ENCODE data around the gene TTC21B.

TTC21B gene

DNA sequence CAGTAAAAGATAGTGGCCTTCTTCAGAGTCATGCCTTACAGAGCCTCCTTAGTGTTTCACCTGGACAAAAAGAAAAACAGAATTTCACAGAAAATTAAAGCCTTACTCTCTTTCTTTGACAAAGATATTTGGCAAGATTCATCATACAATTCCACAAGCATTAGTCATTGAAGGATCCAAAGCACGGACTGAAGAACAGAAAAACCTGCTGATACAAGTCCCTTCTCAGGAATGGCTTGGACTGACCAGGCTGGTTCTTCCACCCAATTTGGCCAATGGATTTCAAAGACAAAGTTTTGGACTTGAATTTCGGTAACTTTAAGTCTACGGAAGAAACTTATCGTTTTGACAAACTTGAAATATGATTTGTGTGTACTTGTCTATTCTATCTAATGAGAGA, 120.4 kb downstream of the TTC21B start:
- Histone ChIP-seq H3K4me3 (ENCODE audit: low read length) (no peak overlapping the region), H3K4me1 (ENCODE audit: low read length) (no peaks in the 10 kb centered on the region), H3K4me2 (ENCODE audit: low read depth, low read length) (no peak overlapping the region), H3K9me3 (replicated peaks; ENCODE audit: insufficient read depth, low read length) (no peaks in the 10 kb centered on the region), H3K27me3 (replicated peaks; ENCODE audit: insufficient read depth, low read length) (no peaks in the 10 kb centered on the region), H3K9me2 (replicated peaks; ENCODE audit: insufficient read depth, low read length) (no peaks in the 10 kb centered on the region), H3K79me2 (ENCODE audit: low read length) (no peaks in the 10 kb centered on the region), H3F3A (ENCODE audit: insufficient read depth, low read length) (no peaks in the 10 kb centered on the region), H3K36me3 (replicated peaks; ENCODE audit: insufficient read depth, low read length) (no peaks in the 10 kb centered on the region), H2AFZ (ENCODE audit: low read length) (no peak overlapping the region), H3K9ac (ENCODE audit: low read length) (no peak overlapping the region), H3K27ac (ENCODE audit: low read length) (no peak overlapping the region), H4K20me1 (ENCODE audit: insufficient read depth, low read length) (no peaks in the 10 kb centered on the region)
- no peak for TF ChIP-seq EZH2 (optimal IDR thresholded peaks at IDR 0.05; ENCODE audit: low read depth, low read length)
- TF ChIP-seq, protein P1, sequence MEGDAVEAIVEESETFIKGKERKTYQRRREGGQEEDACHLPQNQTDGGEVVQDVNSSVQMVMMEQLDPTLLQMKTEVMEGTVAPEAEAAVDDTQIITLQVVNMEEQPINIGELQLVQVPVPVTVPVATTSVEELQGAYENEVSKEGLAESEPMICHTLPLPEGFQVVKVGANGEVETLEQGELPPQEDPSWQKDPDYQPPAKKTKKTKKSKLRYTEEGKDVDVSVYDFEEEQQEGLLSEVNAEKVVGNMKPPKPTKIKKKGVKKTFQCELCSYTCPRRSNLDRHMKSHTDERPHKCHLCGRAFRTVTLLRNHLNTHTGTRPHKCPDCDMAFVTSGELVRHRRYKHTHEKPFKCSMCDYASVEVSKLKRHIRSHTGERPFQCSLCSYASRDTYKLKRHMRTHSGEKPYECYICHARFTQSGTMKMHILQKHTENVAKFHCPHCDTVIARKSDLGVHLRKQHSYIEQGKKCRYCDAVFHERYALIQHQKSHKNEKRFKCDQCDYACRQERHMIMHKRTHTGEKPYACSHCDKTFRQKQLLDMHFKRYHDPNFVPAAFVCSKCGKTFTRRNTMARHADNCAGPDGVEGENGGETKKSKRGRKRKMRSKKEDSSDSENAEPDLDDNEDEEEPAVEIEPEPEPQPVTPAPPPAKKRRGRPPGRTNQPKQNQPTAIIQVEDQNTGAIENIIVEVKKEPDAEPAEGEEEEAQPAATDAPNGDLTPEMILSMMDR (IDR thresholded peaks at IDR 0.05; ENCODE audit: low read length): no peak
- TF ChIP-seq EZH2phosphoT487 (IDR thresholded peaks at IDR 0.05; ENCODE audit: low read length): no peak
- no peak for DNase-seq

DNA sequence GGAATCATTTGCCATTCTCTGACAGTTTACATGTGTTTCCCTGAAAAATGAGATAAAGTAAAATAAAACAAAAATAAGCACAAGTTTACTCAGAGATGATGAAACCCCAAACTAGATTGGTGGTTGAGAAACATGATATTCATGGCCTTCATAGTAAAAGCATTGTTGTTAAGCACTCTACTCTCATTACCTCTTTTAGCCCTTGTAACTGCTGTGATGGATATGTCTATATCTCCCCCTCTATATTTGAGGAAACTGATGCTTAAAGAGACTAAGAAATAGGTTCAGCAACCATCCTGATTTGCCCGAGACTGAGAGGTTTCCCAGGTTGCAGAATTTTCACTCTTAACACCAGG, 125.7 kb downstream of the TTC21B start:
- Histone ChIP-seq H3K9ac (ENCODE audit: low read length) (no peak overlapping the region), H3K9me2 (replicated peaks; ENCODE audit: insufficient read depth, low read length) (no peaks in the 10 kb centered on the region), H3K4me2 (ENCODE audit: low read depth, low read length) (peak overlapping the region; percentile 14; the same call in 1 of the 2 replicates), H3K4me1 (ENCODE audit: low read length) (peaks cover 11% of the 10 kb centered on the region), H2AFZ (ENCODE audit: low read length) (no peak overlapping the region), H4K20me1 (ENCODE audit: insufficient read depth, low read length) (no peaks in the 10 kb centered on the region), H3K36me3 (replicated peaks; ENCODE audit: insufficient read depth, low read length) (no peaks in the 10 kb centered on the region), H3K79me2 (ENCODE audit: low read length) (no peaks in the 10 kb centered on the region), H3K27ac (ENCODE audit: low read length) (no peak overlapping the region), H3K9me3 (replicated peaks; ENCODE audit: insufficient read depth, low read length) (no peaks in the 10 kb centered on the region), H3K27me3 (replicated peaks; ENCODE audit: insufficient read depth, low read length) (no peaks in the 10 kb centered on the region), H3F3A (ENCODE audit: insufficient read depth, low read length) (no peaks in the 10 kb centered on the region; the same call in 1 of the 2 replicates), H3K4me3 (ENCODE audit: low read length) (no peak overlapping the region)
- no peak for DNase-seq
- TF ChIP-seq EZH2 (optimal IDR thresholded peaks at IDR 0.05; ENCODE audit: low read depth, low read length): no peak
- TF ChIP-seq EZH2phosphoT487 (IDR thresholded peaks at IDR 0.05; ENCODE audit: low read length): no peak
- TF ChIP-seq, protein P1 (IDR thresholded peaks at IDR 0.05; ENCODE audit: low read length): no peak

GRCh38 chr2:165827016-165827920, 126.3 kb downstream of the TTC21B start:
- H3K27me3 ChIP-seq (replicated peaks; ENCODE audit: insufficient read depth, low read length): no peaks in the 10 kb centered on the region
- no peaks in the 10 kb centered on the region for H3K36me3 ChIP-seq (replicated peaks; ENCODE audit: insufficient read depth, low read length)
- no peak overlapping the region for H2AFZ ChIP-seq (ENCODE audit: low read length)
- DNase-seq: peak; percentile 14
- H3K4me1 ChIP-seq (ENCODE audit: low read length): peaks cover 11% of the 10 kb centered on the region
- H3K27ac ChIP-seq (ENCODE audit: low read length): peak overlapping the region; percentile 6; the same call in 1 of the 2 replicates
- H3K9me2 ChIP-seq (replicated peaks; ENCODE audit: insufficient read depth, low read length): no peaks in the 10 kb centered on the region
- no peaks in the 10 kb centered on the region for H3K9me3 ChIP-seq (replicated peaks; ENCODE audit: insufficient read depth, low read length)
- no peaks in the 10 kb centered on the region for H3K79me2 ChIP-seq (ENCODE audit: low read length)
- H3F3A ChIP-seq (ENCODE audit: insufficient read depth, low read length): no peaks in the 10 kb centered on the region; the same call in 1 of the 2 replicates
- no peak overlapping the region for H3K4me3 ChIP-seq (ENCODE audit: low read length)
- H4K20me1 ChIP-seq (ENCODE audit: insufficient read depth, low read length): no peaks in the 10 kb centered on the region
- peak overlapping the region; percentile 14; the same call in 1 of the 2 replicates for H3K4me2 ChIP-seq (ENCODE audit: low read depth, low read length)
- no peak overlapping the region for H3K9ac ChIP-seq (ENCODE audit: low read length)
- TF ChIP-seq, protein P1 (IDR thresholded peaks at IDR 0.05; ENCODE audit: low read length): no peak
- TF ChIP-seq EZH2 (optimal IDR thresholded peaks at IDR 0.05; ENCODE audit: low read depth, low read length) (no peak), EZH2phosphoT487 (IDR thresholded peaks at IDR 0.05; ENCODE audit: low read length) (no peak)
